HG03108 (cell line): Measurements from ENCODE around the gene TMEM134.

Experiments
- ATAC-seq: cut with Tn5 transposase; IDR thresholded peaks from one replicate; pipeline ENCODE4 v1.9.1; 2021; ENCODE audit warnings: moderate library complexity; ENCODE audit not compliant: unreplicated experiment

Gene TMEM134

GRCh38 chr11:67500831-67501715 lies 32.0 kb upstream of the TMEM134 start:
- ATAC-seq = no peak

- no peak for ATAC-seq
Measured at GRCh38 chr11:67500484-67500821, 31.4 kb upstream of the TMEM134 start.

DNA sequence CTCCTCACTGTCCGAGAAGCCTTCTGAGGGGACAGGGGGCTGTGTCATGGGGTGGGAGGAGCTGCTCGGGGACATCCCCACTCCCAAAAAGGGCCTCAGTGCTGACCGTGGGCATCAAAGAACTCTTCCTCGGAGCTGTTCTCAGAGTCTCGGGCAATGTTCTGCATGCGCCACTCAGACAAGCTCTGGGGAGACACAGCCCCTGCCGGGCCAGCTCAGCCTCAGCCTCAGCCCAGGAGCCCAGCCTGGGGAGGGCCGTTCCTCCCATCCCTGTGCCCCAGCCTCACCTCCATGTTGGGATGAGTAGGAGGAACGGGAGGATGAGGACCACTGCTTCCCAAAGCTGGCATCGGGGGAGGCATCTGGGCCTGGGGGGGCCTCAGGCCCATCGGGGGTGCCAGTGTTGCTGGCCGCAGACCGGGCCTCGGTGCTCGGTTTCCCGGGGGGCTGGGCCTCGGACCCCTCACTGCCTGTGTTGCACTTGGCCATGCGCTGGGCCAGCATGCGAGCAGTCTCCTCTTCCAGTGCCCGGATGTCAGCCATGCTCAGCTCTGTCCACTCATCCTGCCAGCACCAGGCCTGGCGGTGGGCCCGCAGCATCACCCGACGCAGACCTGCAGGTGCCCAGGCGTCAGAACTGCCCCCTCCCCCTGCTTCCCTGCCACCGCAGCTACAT lies 30.9 kb upstream of the TMEM134 start:
- no peak for ATAC-seq

- no peak for ATAC-seq
Measured at GRCh38 chr11:67498544-67498972, 29.5 kb upstream of the TMEM134 start.

GRCh38 chr11:67497656-67498291 lies 28.7 kb upstream of the TMEM134 start:
- no peak for ATAC-seq

- no peak for ATAC-seq
Measured at GRCh38 chr11:67496113-67496512, 27.1 kb upstream of the TMEM134 start.

- ATAC-seq = no peak
Measured at GRCh38 chr11:67495234-67496005, 26.4 kb upstream of the TMEM134 start.

- no peak for ATAC-seq
Measured at GRCh38 chr11:67494371-67495233, 25.6 kb upstream of the TMEM134 start.

- no peak for ATAC-seq
Measured at GRCh38 chr11:67493548-67494370, 24.7 kb upstream of the TMEM134 start.

- no peak for ATAC-seq
Measured at GRCh38 chr11:67492801-67493547, 23.9 kb upstream of the TMEM134 start.

GRCh38 chr11:67492069-67492727 lies 23.1 kb upstream of the TMEM134 start:
- ATAC-seq = no peak

DNA sequence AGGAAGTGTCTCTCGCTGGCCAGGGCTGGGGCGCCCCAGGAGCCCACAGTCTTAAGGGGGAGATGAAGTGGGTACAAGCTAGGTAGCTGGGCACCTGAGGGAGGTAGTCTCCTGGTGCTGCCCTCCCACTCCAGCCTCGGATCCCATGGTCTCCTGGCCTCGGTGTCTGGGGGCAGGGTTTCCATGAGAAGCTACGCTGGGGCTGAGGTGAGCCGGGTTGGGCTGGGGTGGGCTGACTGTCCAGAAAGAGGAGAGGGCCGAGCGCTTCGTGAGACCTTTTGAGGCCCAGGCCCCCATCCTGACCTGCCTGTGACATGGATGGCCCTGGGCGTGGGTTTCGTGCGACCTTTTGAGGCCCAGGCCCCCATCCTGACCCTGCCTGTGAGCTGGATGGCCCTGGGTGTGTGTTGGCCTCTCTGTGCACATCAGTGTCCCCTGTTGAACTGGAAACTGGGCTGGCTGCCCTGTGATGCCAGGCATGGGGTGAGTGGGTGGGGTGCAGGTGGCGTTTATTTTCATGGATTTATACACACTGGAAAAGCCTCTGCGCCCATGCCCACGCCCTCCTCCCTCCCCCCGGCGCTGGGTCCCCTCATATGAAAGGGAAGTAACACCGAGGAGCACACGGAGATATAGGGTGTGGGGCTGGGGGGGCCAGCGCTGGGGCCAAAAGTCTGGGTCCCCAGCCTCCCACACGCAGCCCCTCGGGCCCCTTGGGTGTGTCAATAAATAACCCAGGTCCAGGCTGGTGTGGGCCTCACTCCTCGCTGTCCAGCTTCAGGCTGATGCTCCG lies 22.4 kb upstream of the TMEM134 start:
- ATAC-seq = no peak

GRCh38 chr11:67490727-67491065 lies 21.6 kb upstream of the TMEM134 start:
- no peak for ATAC-seq

DNA sequence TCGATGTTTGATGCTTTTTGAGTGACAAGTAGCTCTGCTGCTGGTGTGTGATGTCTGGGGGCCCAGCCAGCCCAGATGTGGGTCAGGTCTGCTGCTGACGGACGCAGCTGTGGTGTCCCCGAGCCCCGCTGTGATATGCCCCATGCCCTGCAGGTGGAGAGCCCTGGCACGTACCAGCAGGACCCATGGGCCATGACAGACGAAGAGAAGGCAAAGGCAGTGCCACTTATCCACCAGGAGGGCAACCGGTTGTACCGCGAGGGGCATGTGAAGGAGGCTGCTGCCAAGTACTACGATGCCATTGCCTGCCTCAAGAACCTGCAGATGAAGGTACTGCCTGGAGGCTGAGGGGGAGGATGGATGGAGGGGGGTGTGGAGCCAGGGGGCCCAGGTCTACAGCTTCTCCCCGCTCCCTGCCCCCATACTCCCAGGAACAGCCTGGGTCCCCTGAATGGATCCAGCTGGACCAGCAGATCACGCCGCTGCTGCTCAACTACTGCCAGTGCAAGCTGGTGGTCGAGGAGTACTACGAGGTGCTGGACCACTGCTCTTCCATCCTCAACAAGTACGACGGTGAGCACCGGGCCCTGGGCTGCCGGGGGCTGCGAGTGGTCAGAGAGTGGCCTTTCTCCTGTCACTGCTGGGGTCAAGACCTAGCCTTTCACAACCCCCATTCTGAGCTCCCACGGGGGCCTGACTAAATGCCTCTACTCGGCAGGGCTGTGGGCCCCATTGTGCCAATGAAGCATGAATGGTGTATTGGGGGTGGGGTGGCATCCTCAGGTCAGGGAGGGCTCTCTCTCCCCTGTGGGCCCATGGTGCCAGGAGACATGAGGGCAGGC lies 21.1 kb upstream of the TMEM134 start:
- ATAC-seq = no peak

DNA sequence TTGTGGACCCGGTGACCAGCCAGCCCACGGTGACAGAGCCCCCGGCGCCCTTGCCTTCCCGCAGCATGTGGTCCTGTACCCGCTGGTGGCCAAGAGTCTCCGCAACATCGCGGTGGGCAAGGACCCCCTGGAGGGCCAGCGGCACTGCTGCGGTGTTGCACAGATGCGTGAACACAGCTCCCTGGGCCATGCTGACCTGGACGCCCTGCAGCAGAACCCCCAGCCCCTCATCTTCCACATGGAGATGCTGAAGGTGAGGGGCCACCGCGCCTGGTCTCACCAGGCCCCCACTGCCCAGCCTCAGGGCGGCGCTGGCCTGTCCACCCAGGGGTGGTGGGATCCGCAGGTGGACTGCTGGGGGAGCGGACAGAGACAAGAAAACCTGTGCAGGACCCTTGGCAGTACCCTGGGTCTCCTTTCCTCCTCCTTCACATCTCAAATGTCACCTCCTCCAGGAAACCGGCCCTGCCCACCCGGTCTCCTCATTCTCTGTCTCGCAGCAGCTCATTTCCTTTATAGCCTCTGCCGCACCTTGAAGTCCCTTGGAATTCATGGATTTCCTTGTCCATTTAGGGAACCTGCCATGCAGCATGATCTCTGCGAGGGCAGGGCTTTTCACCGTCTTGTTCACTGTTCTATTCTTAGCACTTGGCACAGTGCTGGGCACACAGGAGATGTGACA lies 20.3 kb upstream of the TMEM134 start:
- no peak for ATAC-seq
